Measurements from ENCODE around the gene NDUFS1. TPM values are rescaled to one million over a fixed set of nuclear protein-coding genes. Genes with fewer than 3 reads are reported as not detected.

Gene NDUFS1
- total and polyA plus RNA-seq, 2 of the 8 experiments (the other 6 are each of a cell fraction or from before 2014, with no cell fraction given) = 42.1 to 97.0 TPM

- Histone ChIP-seq H2BK20ac (ENCODE audit: low read length) (peak overlapping the region; percentile 75), H4K91ac (replicated peaks; ENCODE audit: insufficient read length, low read length) (peak overlapping the region; percentile 32), H3K56ac (replicated peaks; ENCODE audit: insufficient read length, low read depth, low read length) (peak overlapping the region; percentile 71), H3K14ac (ENCODE audit: insufficient read length) (no peak overlapping the region), H2AFZ (ENCODE audit: low read length) (no peak overlapping the region), H2BK15ac (ENCODE audit: low read length) (no peak overlapping the region), H3K4ac (replicated peaks; ENCODE audit: insufficient read length, low read depth, low read length) (peak overlapping the region; percentile 2), H3K18ac (ENCODE audit: extremely low read depth, low read length) (peak overlapping the region; percentile 85; the same call in 1 of the 2 replicates), H3K9ac (replicated peaks in 1 of 4; ENCODE audit: extremely low read depth in 1 of 4, low read depth in 3 of 4, low read length in 3 of 4) (peak overlapping the region; percentile 70 to 82 (median 72)), H2BK5ac (ENCODE audit: low read depth, low read length) (peak overlapping the region; percentile 97), H4K5ac (ENCODE audit: insufficient read length, low read depth, low read length) (peak overlapping the region; percentile 87), H2BK120ac (replicated peaks; ENCODE audit: low read depth, low read length) (peak overlapping the region; percentile 4), H3K23me2 (ENCODE audit: low read depth, low read length) (peaks cover 4% of the 10 kb centered on the region), H2BK12ac (ENCODE audit: low read depth, low read length) (peak overlapping the region; percentile 72), H3K27ac (ENCODE audit: low read depth, low read length) (peak overlapping the region; percentile 87), H3K4me2 (ENCODE audit: insufficient read depth in 1 of 2, low read depth in 2 of 2, low read length in 2 of 2) (peak overlapping the region; percentile 75 to 90), H3K36me3 (ENCODE audit: control insufficient read depth in 2 of 4, insufficient read depth in 4 of 4, low read length in 3 of 4) (peaks cover 0 to 7% (median 0%) of the 10 kb centered on the region in 4 experiments; a peak in 1 of 8 replicates), H3K27me3 (replicated peaks in 1 of 4; ENCODE audit: control insufficient read depth in 3 of 4, extremely low read depth in 1 of 4, insufficient read depth in 3 of 4, low read length in 3 of 4) (no peaks in the 10 kb centered on the region), H4K8ac (ENCODE audit: extremely low read depth, insufficient read depth, low read length) (no peak overlapping the region), H3K79me2 (ENCODE audit: control insufficient read depth in 1 of 2, insufficient read depth in 2 of 2, low read length in 2 of 2) (peaks cover 0 to 68% of the 10 kb centered on the region in 2 experiments; a peak in 3 of 4 replicates), H4K20me1 (replicated peaks in 1 of 2; ENCODE audit: control insufficient read depth in 1 of 2, insufficient read depth in 2 of 2, low read length in 2 of 2) (no peaks in the 10 kb centered on the region), H3K79me1 (ENCODE audit: low read depth, low read length) (no peaks in the 10 kb centered on the region; the same call in 1 of the 2 replicates), H3K4me3 (ENCODE audit: extremely low read depth in 1 of 4, insufficient read depth in 2 of 4, low read depth in 3 of 4, low read length in 4 of 4) (peak overlapping the region; percentile 64 to 99 (median 94)), H3K4me1 (replicated peaks in 1 of 4; ENCODE audit: control insufficient read depth in 3 of 4, insufficient read depth in 4 of 4, low read length in 3 of 4) (peaks cover 2 to 16% (median 10%) of the 10 kb centered on the region in 4 experiments; a peak in 6 of 7 replicates), H2AK5ac (ENCODE audit: low read depth, low read length) (no peak overlapping the region), H3K9me3 (ENCODE audit: insufficient read depth in 2 of 2, low read depth in 1 of 2, low read length in 1 of 2) (no peaks in the 10 kb centered on the region; a peak in 1 of 4 replicates), H3K23ac (ENCODE audit: insufficient read length) (no peak overlapping the region)
- ChIA-PET CTCF (ENCODE audit: partially characterized antibody) (interaction anchor here (0.7 to 2.2 kb wide), 4 partner anchors 13 to 79 kb away, joined by 3 to 6 read pairs (median 3); no protein-coding TSS in a partner anchor), POLR2A (ENCODE audit: partially characterized antibody) (interaction anchor here (0.7 to 3.5 kb wide), 15 partner anchors 8 to 86 kb away, joined by 3 to 34 read pairs (median 4); partner anchors contain the start of genes EEF1B2 and NDUFS1)
- WGBS, 2 experiments (ENCODE audit: extremely low coverage in 1 of 2, insufficient coverage in 1 of 2, insufficient read length in 1 of 2, insufficient replicate concordance in 2 of 2, low coverage in 1 of 2, low lambda C conversion rate in 2 of 2, missing lambda C conversion rate in 1 of 2) = 2% methylated on average over 10 of the region's 10 CpGs; no CpG with 5 or more reads in 1 of the 2 experiments
- peak; percentile 89 for FAIRE-seq
- no peak for DNase-seq (ENCODE audit: low read depth in 1 of 2, low spot score in 2 of 2)
- TF ChIP-seq POU5F1 (IDR thresholded peaks at IDR 0.05; ENCODE audit: low read depth, low read length) = no peak
- TF ChIP-seq TAF7 (optimal IDR thresholded peaks at IDR 0.05; ENCODE audit: borderline replicate concordance, low read depth, low read length) = peak; percentile 81
- TF ChIP-seq POLR2AphosphoS5 (IDR thresholded peaks at IDR 0.05; ENCODE audit: low read depth, low read length) = peak; percentile 82
- TF ChIP-seq KDM5A (IDR thresholded peaks at IDR 0.05; ENCODE audit: low read length) = no peak
- TF ChIP-seq TBP (IDR thresholded peaks at IDR 0.05; ENCODE audit: low read depth, low read length) = peak; percentile 67
- peak; percentile 82 for TF ChIP-seq TAF1 (IDR thresholded peaks at IDR 0.05; ENCODE audit: low read depth, low read length)
- TF ChIP-seq JUND (IDR thresholded peaks at IDR 0.05; ENCODE audit: low read length) = no peak
- TF ChIP-seq CEBPB (IDR thresholded peaks at IDR 0.05; ENCODE audit: low read depth, low read length) = no peak
- no peak for TF ChIP-seq CBX8 (IDR thresholded peaks at IDR 0.05; ENCODE audit: borderline replicate concordance, low read depth, low read length)
- TF ChIP-seq GABPA (IDR thresholded peaks at IDR 0.05; ENCODE audit: borderline replicate concordance, insufficient read depth, low read length) = no peak
- TF ChIP-seq JUN (IDR thresholded peaks at IDR 0.05; ENCODE audit: low read depth, low read length) = no peak
- no peak for TF ChIP-seq RFX5 (IDR thresholded peaks at IDR 0.05; ENCODE audit: borderline replicate concordance, low read depth, low read length)
- TF ChIP-seq RAD21 (IDR thresholded peaks at IDR 0.05 in 1 of 2, conservative IDR thresholded peaks at IDR 0.05 in 1 of 2; ENCODE audit: low read depth in 2 of 2, low read length in 2 of 2) = peak in 1 of 2 experiments; percentile 9; a peak in 1 of 4 replicates
- TF ChIP-seq HDAC6 (IDR thresholded peaks at IDR 0.05; ENCODE audit: low read depth, low read length) = no peak
Measured at GRCh38 chr2:206084439-206084869, 74.8 kb downstream of the NDUFS1 start.

Measured in H1 (cell line).